Measurements from ENCODE around the gene MAP3K9.

Gene MAP3K9

DNA sequence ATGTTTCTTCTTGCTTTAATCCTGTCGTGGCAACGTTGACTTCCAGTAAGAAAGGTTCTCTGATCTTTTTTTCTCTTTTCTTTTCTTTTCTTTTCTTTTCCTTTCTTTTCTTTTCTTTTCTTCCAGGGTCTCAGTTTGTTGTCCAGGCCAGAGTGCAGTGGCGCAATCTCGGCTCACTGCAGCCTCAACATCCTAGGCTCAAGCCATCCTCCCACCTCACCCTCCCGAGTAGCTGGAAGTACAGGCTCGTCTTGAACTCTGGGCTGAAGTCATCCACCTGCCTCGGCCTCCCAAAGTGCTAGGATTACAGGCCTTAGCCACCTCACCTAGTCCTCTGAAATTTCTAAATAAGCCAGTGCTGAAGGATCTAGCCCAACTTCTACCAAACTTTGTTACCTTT is 1.3 kb upstream of the MAP3K9 start:
- Histone ChIP-seq H3K4me1 (ENCODE audit: low read length) (no peaks in the 10 kb centered on the region), H3K79me2 (ENCODE audit: low read length) (no peaks in the 10 kb centered on the region), H2AFZ (ENCODE audit: low read length) (no peak overlapping the region), H3K4me2 (ENCODE audit: low read depth, low read length) (no peak overlapping the region), H3K36me3 (replicated peaks; ENCODE audit: insufficient read depth, low read length) (no peaks in the 10 kb centered on the region), H3F3A (ENCODE audit: insufficient read depth, low read length) (no peaks in the 10 kb centered on the region), H3K9me2 (replicated peaks; ENCODE audit: insufficient read depth, low read length) (no peaks in the 10 kb centered on the region), H3K9me3 (replicated peaks; ENCODE audit: insufficient read depth, low read length) (no peaks in the 10 kb centered on the region), H3K9ac (ENCODE audit: low read length) (no peak overlapping the region), H3K4me3 (ENCODE audit: low read length) (no peak overlapping the region), H3K27me3 (replicated peaks; ENCODE audit: insufficient read depth, low read length) (no peaks in the 10 kb centered on the region), H3K27ac (ENCODE audit: low read length) (no peak overlapping the region), H4K20me1 (ENCODE audit: insufficient read depth, low read length) (no peaks in the 10 kb centered on the region)
- DNase-seq = no peak
- TF ChIP-seq EZH2 (optimal IDR thresholded peaks at IDR 0.05; ENCODE audit: low read depth, low read length) (no peak), CTCF (IDR thresholded peaks at IDR 0.05; ENCODE audit: low read length) (no peak), EZH2phosphoT487 (IDR thresholded peaks at IDR 0.05; ENCODE audit: low read length) (no peak)

GRCh38 chr14:70808416-70809224 is 693 bp downstream of the MAP3K9 start:
- H3K36me3 ChIP-seq (replicated peaks; ENCODE audit: insufficient read depth, low read length) = no peaks in the 10 kb centered on the region
- no peaks in the 10 kb centered on the region for H3K79me2 ChIP-seq (ENCODE audit: low read length)
- peak overlapping the region; percentile 16; the same call in 1 of the 2 replicates for H3K9ac ChIP-seq (ENCODE audit: low read length)
- peak overlapping the region; percentile 55 for H3K4me2 ChIP-seq (ENCODE audit: low read depth, low read length)
- no peaks in the 10 kb centered on the region for H3F3A ChIP-seq (ENCODE audit: insufficient read depth, low read length)
- H4K20me1 ChIP-seq (ENCODE audit: insufficient read depth, low read length) = no peaks in the 10 kb centered on the region
- no peak overlapping the region for H3K27ac ChIP-seq (ENCODE audit: low read length)
- H2AFZ ChIP-seq (ENCODE audit: low read length) = 0 out of 2 replicates have a peak overlapping the region, but pooled peaks have one; percentile 23
- TF ChIP-seq CTCF (IDR thresholded peaks at IDR 0.05; ENCODE audit: low read length) (no peak), EZH2 (optimal IDR thresholded peaks at IDR 0.05; ENCODE audit: low read depth, low read length) (no peak), EZH2phosphoT487 (IDR thresholded peaks at IDR 0.05; ENCODE audit: low read length) (no peak)
- no peaks in the 10 kb centered on the region for H3K9me3 ChIP-seq (replicated peaks; ENCODE audit: insufficient read depth, low read length)
- H3K4me1 ChIP-seq (ENCODE audit: low read length) = no peaks in the 10 kb centered on the region
- H3K9me2 ChIP-seq (replicated peaks; ENCODE audit: insufficient read depth, low read length) = no peaks in the 10 kb centered on the region
- DNase-seq = peak; percentile 9
- H3K27me3 ChIP-seq (replicated peaks; ENCODE audit: insufficient read depth, low read length) = no peaks in the 10 kb centered on the region
- peak overlapping the region; percentile 60 for H3K4me3 ChIP-seq (ENCODE audit: low read length)

DNA sequence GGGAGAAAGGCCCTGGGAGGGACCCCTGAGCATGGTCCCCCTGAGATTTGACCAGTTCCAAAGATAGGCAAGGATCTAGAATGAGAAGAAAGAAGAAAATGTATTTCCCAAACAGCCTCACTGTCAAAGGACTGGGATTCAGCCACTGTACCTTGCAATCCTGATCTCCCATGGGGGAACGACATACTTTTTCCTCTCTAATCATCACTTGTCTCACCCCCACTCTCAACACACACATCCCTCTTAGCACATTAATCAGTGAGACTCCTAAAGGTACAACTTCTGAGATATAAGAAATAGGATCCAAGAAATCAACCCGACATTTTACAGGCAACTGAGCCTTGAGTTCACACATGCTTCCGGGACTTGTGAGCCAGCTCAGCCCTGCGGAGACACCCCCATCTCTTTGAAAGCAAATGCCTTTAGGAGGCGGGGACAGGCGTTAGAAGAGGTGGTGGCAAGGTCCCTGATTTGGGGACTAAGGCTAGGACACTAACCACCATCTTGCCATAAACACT is 1.4 kb downstream of the MAP3K9 start:
- peak; percentile 58 for DNase-seq
- TF ChIP-seq CTCF (IDR thresholded peaks at IDR 0.05; ENCODE audit: low read length) (no peak), EZH2 (optimal IDR thresholded peaks at IDR 0.05; ENCODE audit: low read depth, low read length) (no peak), EZH2phosphoT487 (IDR thresholded peaks at IDR 0.05; ENCODE audit: low read length) (no peak)
- no peaks in the 10 kb centered on the region for H3K9me3 ChIP-seq (replicated peaks; ENCODE audit: insufficient read depth, low read length)
- H3F3A ChIP-seq (ENCODE audit: insufficient read depth, low read length) = no peaks in the 10 kb centered on the region
- H3K27me3 ChIP-seq (replicated peaks; ENCODE audit: insufficient read depth, low read length) = no peaks in the 10 kb centered on the region
- no peaks in the 10 kb centered on the region for H3K79me2 ChIP-seq (ENCODE audit: low read length)
- H3K9ac ChIP-seq (ENCODE audit: low read length) = no peak overlapping the region
- H3K4me3 ChIP-seq (ENCODE audit: low read length) = peak overlapping the region; percentile 60; the same call in 1 of the 2 replicates
- no peak overlapping the region for H2AFZ ChIP-seq (ENCODE audit: low read length)
- no peak overlapping the region for H3K27ac ChIP-seq (ENCODE audit: low read length)
- H3K9me2 ChIP-seq (replicated peaks; ENCODE audit: insufficient read depth, low read length) = no peaks in the 10 kb centered on the region
- H3K36me3 ChIP-seq (replicated peaks; ENCODE audit: insufficient read depth, low read length) = no peaks in the 10 kb centered on the region
- H3K4me2 ChIP-seq (ENCODE audit: low read depth, low read length) = peak overlapping the region; percentile 45; the same call in 1 of the 2 replicates
- no peaks in the 10 kb centered on the region for H3K4me1 ChIP-seq (ENCODE audit: low read length)
- no peaks in the 10 kb centered on the region for H4K20me1 ChIP-seq (ENCODE audit: insufficient read depth, low read length)
